Neuronal stem cell (in vitro differentiated cells): ENCODE results near the gene STT3A.
A peak's percentile ranks its signal among the peaks of the same experiment; 100 is the strongest.
"Not testable (repeated sequence)": the region's sequence is repeated elsewhere in the genome, so short reads cannot be mapped to it uniquely, and the experiment has no call there.

Experiments used
- DNase-seq: peaks from one replicate; pipeline ENCODE4 v3.0.0-alpha.2; 2013; ENCODE audit warnings: low spot score
- H2AFZ ChIP-seq: one replicate; pipeline ENCODE4 v1.6.1; 2013; ENCODE audit warnings: mild to moderate bottlenecking, low read length, inconsistent platforms
- H2AK5ac ChIP-seq: 2 replicates; pipeline ENCODE4 v1.6.1; 2013; ENCODE audit warnings: low read depth, mild to moderate bottlenecking, inconsistent platforms, low read length, moderate library complexity, mixed read lengths
- H2BK120ac ChIP-seq: 2 replicates; pipeline ENCODE4 v1.6.1; 2013; ENCODE audit warnings: low read depth, mild to moderate bottlenecking, inconsistent platforms, low read length, moderate library complexity, mixed read lengths
- H2BK12ac ChIP-seq: one replicate; pipeline ENCODE4 v1.6.1; 2013; ENCODE audit warnings: low read length, inconsistent platforms
- H2BK15ac ChIP-seq: 2 replicates; pipeline ENCODE4 v1.6.1; 2013; ENCODE audit warnings: mild to moderate bottlenecking, low read length, inconsistent platforms, mixed read lengths
- H2BK5ac ChIP-seq: one replicate; pipeline ENCODE4 v1.6.1; 2013; ENCODE audit warnings: inconsistent platforms, mild to moderate bottlenecking, low read length, moderate library complexity
- H3K14ac ChIP-seq: one replicate; pipeline ENCODE4 v1.6.1; 2013; ENCODE audit warnings: low read length, inconsistent platforms
- H3K18ac ChIP-seq: 2 replicates; pipeline ENCODE4 v1.6.1; 2013; ENCODE audit warnings: low read length, inconsistent platforms
- H3K23ac ChIP-seq: 2 replicates; pipeline ENCODE4 v1.6.1; 2013; ENCODE audit warnings: low read depth, mild to moderate bottlenecking, mixed read lengths, low read length, inconsistent platforms; ENCODE audit not compliant: poor library complexity
- H3K27ac ChIP-seq: replicated peaks from 3 replicates; pipeline ENCODE4 v1.5.1; 2013; ENCODE audit warnings: low read length, inconsistent platforms
- H3K27me3 ChIP-seq, 3 experiments: 2 replicates each; pipeline ENCODE4 v1.6.1; 2013; ENCODE audit warnings: low read length in 3 of 3, mild to moderate bottlenecking in 2 of 3, inconsistent platforms in 1 of 3, low read depth in 1 of 3, mixed read lengths in 1 of 3, moderate library complexity in 1 of 3; ENCODE audit not compliant: control insufficient read depth in 3 of 3, insufficient read depth in 3 of 3
- H3K36me3 ChIP-seq, 2 donors: replicated peaks in 1 of 2; 2 replicates each; pipeline ENCODE4 v1.6.1; 2013; ENCODE audit warnings: low read length in 2 of 2; ENCODE audit not compliant: control insufficient read depth in 2 of 2, insufficient read depth in 2 of 2
- H3K4ac ChIP-seq: 2 replicates; pipeline ENCODE4 v1.6.1; 2013; ENCODE audit warnings: inconsistent platforms, mild to moderate bottlenecking, low read length, moderate library complexity
- H3K4me1 ChIP-seq, 2 donors: 1 replicate in 1 of 2; 2 replicates in 1 of 2; pipeline ENCODE4 v1.6.1; 2013; ENCODE audit warnings: low read length in 2 of 2, low read depth in 1 of 2; ENCODE audit not compliant: control insufficient read depth in 2 of 2, insufficient read depth in 1 of 2
- H3K4me2 ChIP-seq: one replicate; pipeline ENCODE4 v1.6.1; 2013; ENCODE audit warnings: mild to moderate bottlenecking, low read length, inconsistent platforms; ENCODE audit not compliant: insufficient read depth, poor library complexity, severe bottlenecking
- H3K4me3 ChIP-seq, 2 donors: 2 replicates each; pipeline ENCODE4 v1.5.1; 2013; ENCODE audit warnings: low read length in 2 of 2, mild to moderate bottlenecking in 2 of 2, inconsistent platforms in 1 of 2, moderate library complexity in 1 of 2
- H3K79me1 ChIP-seq: one replicate; pipeline ENCODE4 v1.6.1; 2013; ENCODE audit warnings: low read depth, mild to moderate bottlenecking, inconsistent platforms, low read length, moderate library complexity
- H3K9ac ChIP-seq: one replicate; pipeline ENCODE4 v1.6.1; 2013; ENCODE audit warnings: mild to moderate bottlenecking, low read depth, low read length, inconsistent platforms; ENCODE audit not compliant: poor library complexity
- H3K9me3 ChIP-seq, 2 donors: replicated peaks in 1 of 2; 2 replicates each; pipeline versions ENCODE3 to v1.6.1; 2013; ENCODE audit warnings: low read length in 2 of 2, mild to moderate bottlenecking in 2 of 2, inconsistent platforms in 1 of 2, low read depth in 1 of 2, mixed read lengths in 1 of 2, moderate library complexity in 1 of 2; ENCODE audit not compliant: control insufficient read depth in 2 of 2, insufficient read depth in 1 of 2
- H4K8ac ChIP-seq: one replicate; pipeline ENCODE4 v1.6.1; 2013; ENCODE audit warnings: low read depth, mild to moderate bottlenecking, inconsistent platforms, low read length, moderate library complexity
- H4K91ac ChIP-seq: one replicate; pipeline ENCODE4 v1.6.1; 2013; ENCODE audit warnings: low read length, low read depth, mild to moderate bottlenecking, inconsistent platforms; ENCODE audit not compliant: poor library complexity
- WGBS, 2 donors: extraction: QIAGEN DNeasy Blood & Tissue Kit; methylation state at CpG; one replicate each; pipeline ENCODE4 v1.1.7; 2013; ENCODE audit warnings: missing lambda C conversion rate in 2 of 2, mixed read lengths in 1 of 2; ENCODE audit not compliant: insufficient read length in 2 of 2, insufficient replicate concordance in 1 of 2; ENCODE audit errors: extremely low coverage in 2 of 2; 5-methylcytosine and 5-hydroxymethylcytosine counted together

The STT3A gene

DNA sequence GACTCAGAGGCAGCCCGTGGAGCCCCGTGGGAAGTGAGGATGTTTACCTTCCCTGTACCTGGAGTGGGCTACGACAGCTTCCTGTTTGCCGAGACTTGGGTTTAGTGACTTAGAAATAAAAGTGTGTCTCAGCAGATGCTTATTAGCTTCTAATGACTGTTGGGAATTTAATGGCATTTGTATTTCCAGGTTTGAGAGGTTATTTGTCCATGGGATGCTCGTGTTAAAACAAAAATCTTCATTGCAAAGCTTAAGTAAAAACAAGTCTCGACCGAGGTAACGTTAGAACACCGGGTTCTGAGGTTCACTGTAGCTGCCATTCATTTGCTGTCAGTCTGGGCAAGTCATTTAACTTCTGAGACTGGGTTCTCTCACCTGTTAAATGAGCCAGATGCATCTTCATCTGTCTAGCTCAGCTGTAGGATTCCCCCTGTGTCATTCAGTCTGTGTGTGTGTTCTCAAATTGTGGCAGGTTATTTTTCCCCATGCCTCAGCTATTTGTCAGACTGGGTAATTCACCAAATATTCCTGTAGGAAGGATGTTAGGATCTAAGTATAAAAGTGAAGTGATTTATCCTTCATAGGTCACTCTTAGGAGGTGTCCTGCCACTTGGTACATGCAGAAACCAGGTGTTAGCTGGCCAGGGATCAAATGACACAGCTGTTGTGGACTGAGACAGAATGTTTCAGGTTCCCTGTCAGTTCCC lies 22.6 kb upstream of the STT3A start:
- H2AFZ ChIP-seq, result peak overlapping the region; percentile 94
- peak overlapping the region; percentile 34 for H3K23ac ChIP-seq
- H3K36me3 ChIP-seq, result peaks cover 7 to 34% of the 10 kb centered on the region in 2 donors
- peak overlapping the region; percentile 99 for H3K9ac ChIP-seq
- peaks cover 0 to 4% of the 10 kb centered on the region in 2 donors for H3K9me3 ChIP-seq
- peak overlapping the region; percentile 91 for H3K4me2 ChIP-seq
- peak overlapping the region; percentile 93 for H4K91ac ChIP-seq
- no peak overlapping the region for H2BK12ac ChIP-seq
- peak overlapping the region; percentile 71 for H3K14ac ChIP-seq
- H3K4ac ChIP-seq, result no peak overlapping the region
- peak overlapping the region; percentile 68 for H4K8ac ChIP-seq
- peak overlapping the region; percentile 88 for H2BK120ac ChIP-seq
- WGBS, 2 donors, result no CpG with 5 or more reads among the region's 9 CpGs
- peaks cover 4% of the 10 kb centered on the region for H3K79me1 ChIP-seq
- peak overlapping the region; percentile 100 for H3K18ac ChIP-seq
- H2AK5ac ChIP-seq, result peak overlapping the region; percentile 89
- H3K4me3 ChIP-seq, result peak overlapping the region; percentile 96 to 97
- no peak for DNase-seq
- peaks cover 3 to 5% of the 10 kb centered on the region in 2 donors for H3K4me1 ChIP-seq
- H2BK5ac ChIP-seq, result peak overlapping the region; percentile 96
- no peaks in the 10 kb centered on the region for H3K27me3 ChIP-seq
- H2BK15ac ChIP-seq, result no peak overlapping the region
- H3K27ac ChIP-seq, result no peak overlapping the region

DNA sequence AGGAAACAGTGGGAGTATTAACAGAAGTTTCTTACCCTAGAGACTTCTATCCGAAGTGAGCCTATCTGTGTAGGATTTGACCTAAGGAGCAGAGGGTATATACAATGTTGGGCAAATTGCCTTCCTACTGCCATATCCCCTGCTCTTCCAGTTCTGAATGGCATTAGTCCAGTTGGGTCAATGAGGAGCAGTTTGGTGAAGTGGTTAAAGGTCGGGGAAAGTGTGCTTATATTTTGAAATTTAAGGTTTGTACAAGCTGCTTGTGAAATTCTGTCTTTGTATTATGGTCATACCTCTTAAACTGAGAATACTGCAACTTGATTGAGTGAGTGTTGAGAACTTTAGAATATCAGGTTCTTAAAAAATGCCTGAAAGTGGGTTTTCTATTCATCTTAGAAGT lies 21.7 kb upstream of the STT3A start:
- Histone ChIP-seq H2BK15ac (no peak overlapping the region), H3K9me3 (peaks cover 0 to 4% of the 10 kb centered on the region in 2 donors), H2BK5ac (no peak overlapping the region), H3K4me1 (peaks cover 3 to 5% of the 10 kb centered on the region in 2 donors), H4K91ac (no peak overlapping the region), H3K27ac (no peak overlapping the region), H3K14ac (no peak overlapping the region), H3K36me3 (peaks cover 10 to 43% of the 10 kb centered on the region in 2 donors), H2AFZ (no peak overlapping the region), H3K23ac (no peak overlapping the region), H3K4ac (no peak overlapping the region), H3K4me3 (peak overlapping the region in 1 of 2 donors; percentile 2), H2BK120ac (no peak overlapping the region), H3K27me3 (no peaks in the 10 kb centered on the region), H2BK12ac (no peak overlapping the region), H2AK5ac (no peak overlapping the region), H3K4me2 (no peak overlapping the region), H3K9ac (no peak overlapping the region), H3K18ac (no peak overlapping the region), H4K8ac (no peak overlapping the region), H3K79me1 (peaks cover 4% of the 10 kb centered on the region)
- DNase-seq, result no peak
- WGBS, 2 donors, result no CpG with 5 or more reads among the region's 2 CpGs

DNA sequence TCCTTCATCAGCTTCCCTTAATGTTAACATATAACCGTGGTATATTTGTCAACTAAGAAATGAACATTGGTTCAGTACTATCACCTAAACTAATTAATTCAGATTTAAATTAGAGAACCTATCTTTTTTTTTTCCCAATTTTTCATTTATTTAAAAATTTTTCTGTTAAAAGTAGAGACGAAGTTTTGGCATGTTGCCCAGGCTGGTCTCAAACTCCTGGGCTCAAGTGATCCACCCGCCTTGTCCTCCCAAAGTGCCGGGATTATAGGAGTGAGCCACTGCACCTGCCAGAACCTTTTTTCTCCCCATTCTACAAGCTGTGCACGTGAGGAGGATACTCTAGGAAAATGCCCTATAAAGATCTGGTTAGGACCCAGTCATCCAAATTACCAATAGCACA lies 19.7 kb upstream of the STT3A start:
- Histone ChIP-seq H3K27ac (no peak overlapping the region), H4K8ac (no peak overlapping the region), H3K4me2 (no peak overlapping the region), H2BK12ac (no peak overlapping the region), H3K23ac (no peak overlapping the region), H2BK120ac (no peak overlapping the region), H3K79me1 (peaks cover 4% of the 10 kb centered on the region), H2AK5ac (no peak overlapping the region), H3K14ac (no peak overlapping the region), H2AFZ (no peak overlapping the region), H3K4me3 (no peak overlapping the region), H3K4ac (no peak overlapping the region), H2BK5ac (no peak overlapping the region), H3K9me3 (no peaks in the 10 kb centered on the region), H2BK15ac (no peak overlapping the region), H3K4me1 (peaks cover 3 to 5% of the 10 kb centered on the region in 2 donors), H3K9ac (no peak overlapping the region), H3K18ac (no peak overlapping the region), H3K27me3 (no peaks in the 10 kb centered on the region), H4K91ac (no peak overlapping the region), H3K36me3 (peaks cover 17 to 61% of the 10 kb centered on the region in 2 donors)
- no CpG with 5 or more reads among the region's 5 CpGs for WGBS, 2 donors
- DNase-seq, result no peak

DNA sequence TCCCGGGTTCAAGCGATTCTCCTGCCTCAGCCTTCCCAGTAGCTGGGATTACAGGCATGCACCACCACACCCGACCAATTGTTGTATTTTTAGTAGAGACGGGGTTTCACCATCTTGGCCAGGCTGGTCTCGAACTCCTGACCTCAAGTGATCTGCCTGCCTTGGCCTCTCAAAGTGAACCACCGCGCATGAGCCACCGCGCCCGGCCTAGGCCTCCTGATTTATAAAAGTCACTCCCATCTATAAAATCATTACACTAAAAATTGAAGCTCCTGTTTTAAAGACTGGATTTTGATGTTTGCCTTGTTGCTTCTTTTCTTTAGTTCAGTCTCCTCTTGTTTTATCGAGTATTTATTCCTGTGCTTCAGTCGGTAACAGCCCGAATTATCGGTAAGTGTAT lies 15.5 kb upstream of the STT3A start:
- H4K8ac ChIP-seq, H3K4me2 ChIP-seq, H3K79me1 ChIP-seq, H2BK15ac ChIP-seq, H4K91ac ChIP-seq, DNase-seq, H2BK120ac ChIP-seq, H2BK12ac ChIP-seq, H2AFZ ChIP-seq, H3K23ac ChIP-seq, H3K9me3 ChIP-seq, H3K9ac ChIP-seq, H2AK5ac ChIP-seq, H3K18ac ChIP-seq, H3K27me3 ChIP-seq, H3K4me1 ChIP-seq, H3K4me3 ChIP-seq, H3K14ac ChIP-seq, H3K4ac ChIP-seq, H2BK5ac ChIP-seq, H3K27ac ChIP-seq: not testable (repeated sequence)
- no CpG with 5 or more reads among the region's 14 CpGs for WGBS, 2 donors
- peaks cover 31 to 95% of the 10 kb centered on the region in 2 donors for H3K36me3 ChIP-seq
